Gastroesophageal sphincter (tissue), 4 donors: Measurements from ENCODE around the gene PDE2A. TPM values are rescaled to one million over a fixed set of nuclear protein-coding genes. Genes with fewer than 3 reads are reported as not detected.

Source experiments
- ATAC-seq: fragments of 150-250 bp; one replicate; pipeline ENCODE4 v1.9.1; 2016; ENCODE audit warnings: mild to moderate bottlenecking, moderate library complexity
- H3K27ac ChIP-seq, 4 donors: fragments of 200-600 bp; sonication (generic) in 3 of 4; 1 replicate in 3 of 4; 2 replicates in 1 of 4; pipeline ENCODE4 v1.5.1; 2016 to 2019
- H3K27me3 ChIP-seq: fragments of 200-600 bp; sonication (generic); one replicate; pipeline ENCODE4 v1.5.1; 2019
- H3K36me3 ChIP-seq, 2 donors: fragments of 200-600 bp; sonication (generic); one replicate each; pipeline ENCODE4 v1.5.1; 2019; ENCODE audit warnings: control low read depth in 1 of 2
- H3K4me1 ChIP-seq, 3 donors: fragments of 200-600 bp; sonication (generic); 1 replicate in 2 of 3; 2 replicates in 1 of 3; pipeline ENCODE4 v1.5.1; 2016 to 2019; ENCODE audit warnings: control low read depth in 2 of 3
- H3K4me3 ChIP-seq, 2 donors: fragments of 200-600 bp; sonication (generic); one replicate each; pipeline ENCODE4 v1.5.1; 2019; ENCODE audit warnings: mild to moderate bottlenecking in 1 of 2, moderate library complexity in 1 of 2
- H3K9me3 ChIP-seq, 3 donors: fragments of 200-600 bp; sonication (generic); one replicate each; pipeline ENCODE4 v1.5.1; 2017 to 2019; ENCODE audit warnings: control low read depth in 2 of 3
- CTCF ChIP-seq, 4 experiments: fragments of 200-600 bp in 2 of 4; fragments of 450-650 bp in 2 of 4; sonication (generic) in 1 of 4; IDR thresholded peaks; one replicate each; pipeline ENCODE4 v1.5.1; 2017 to 2019; ENCODE audit warnings: antibody characterized with exemption in 4 of 4, mild to moderate bottlenecking in 2 of 4, moderate library complexity in 2 of 4
- EP300 ChIP-seq: sonication (generic); formaldehyde crosslinking; IDR thresholded peaks from one replicate; pipeline ENCODE4 v1.6.1; 2017; ENCODE audit warnings: antibody characterized with exemption, mild to moderate bottlenecking
- POLR2A ChIP-seq, 2 donors: fragments of 450-650 bp; IDR thresholded peaks; one replicate each; pipeline ENCODE4 v1.6.1; 2017; ENCODE audit warnings: antibody characterized with exemption in 2 of 2, mild to moderate bottlenecking in 2 of 2, moderate library complexity in 1 of 2
- POLR2AphosphoS5 ChIP-seq: sonication (generic); formaldehyde crosslinking; IDR thresholded peaks from one replicate; pipeline ENCODE4 v1.6.1; 2017; ENCODE audit warnings: antibody characterized with exemption
- WGBS, 2 donors: methylation state at CpG; one replicate each; pipeline ENCODE4 v1.1.5; 2018; ENCODE audit warnings: low coverage in 1 of 2; 5-methylcytosine and 5-hydroxymethylcytosine counted together
- total RNA-seq, 4 donors: library from RNA; depleted of rRNA; stranded (reverse); fragments of >200 nt; gene quantifications; one replicate each; pipeline ENCODE4 v1.1.0, GENCODE V29; 2016

The PDE2A gene
- total RNA-seq, 4 donors from 2014 or later: 31.6 to 54.2 (median 35.4) TPM

DNA sequence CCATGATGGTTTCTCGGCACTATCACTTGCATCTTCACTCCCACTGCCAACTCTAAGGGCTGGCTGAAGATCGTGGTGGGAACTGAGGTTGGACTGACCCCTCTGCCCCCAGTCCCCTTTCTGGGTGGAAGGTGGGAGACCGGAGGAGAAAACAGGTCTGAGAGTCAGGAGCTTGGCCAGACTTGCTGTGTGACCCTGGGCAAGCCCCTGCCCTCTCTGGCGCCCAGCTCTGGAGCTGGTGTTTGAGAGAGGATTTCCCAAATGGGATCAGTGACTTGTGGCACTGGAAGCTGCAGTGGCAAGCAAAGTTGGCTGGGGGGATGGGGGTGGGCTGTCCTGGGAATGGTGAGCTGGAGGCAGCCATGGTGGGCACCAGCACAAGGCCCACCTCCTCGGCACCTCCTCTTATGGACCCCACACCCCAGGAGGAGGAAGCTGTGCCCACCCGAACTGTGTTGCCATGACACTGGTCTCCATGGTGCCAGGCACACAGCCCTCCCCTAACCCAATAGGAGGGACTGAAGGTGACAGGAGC, 6.5 kb upstream of the PDE2A start:
- ATAC-seq: no peak
- WGBS, 2 donors: no CpG with 5 or more reads among the region's 6 CpGs
- Histone ChIP-seq H3K36me3 (peaks cover 0 to 15% of the 10 kb centered on the region in 2 donors), H3K27ac (no peak overlapping the region), H3K4me1 (peaks cover 0 to 45% (median 20%) of the 10 kb centered on the region in 3 donors), H3K4me3 (no peak overlapping the region), H3K27me3 (peaks cover 43% of the 10 kb centered on the region), H3K9me3 (no peaks in the 10 kb centered on the region)
- TF ChIP-seq POLR2AphosphoS5: no peak
- no peak for TF ChIP-seq POLR2A (IDR thresholded peaks at IDR 0.05)
- no peak for TF ChIP-seq EP300
- no peak for TF ChIP-seq CTCF (IDR thresholded peaks at IDR 0.05)

GRCh38 chr11:72679869-72680268, 5.6 kb upstream of the PDE2A start:
- Histone ChIP-seq H3K4me3 (no peak overlapping the region), H3K27me3 (peaks cover 51% of the 10 kb centered on the region), H3K36me3 (peaks cover 0 to 7% of the 10 kb centered on the region in 2 donors), H3K27ac (no peak overlapping the region), H3K9me3 (no peaks in the 10 kb centered on the region), H3K4me1 (peaks cover 0 to 37% (median 11%) of the 10 kb centered on the region in 3 donors)
- ATAC-seq: no peak
- TF ChIP-seq POLR2AphosphoS5 (no peak), CTCF (IDR thresholded peaks at IDR 0.05) (no peak), EP300 (no peak), POLR2A (IDR thresholded peaks at IDR 0.05) (no peak)
- 64 to 79% methylated on average over 2 to 3 of the region's 5 CpGs for WGBS, 2 donors

GRCh38 chr11:72678524-72678923, 4.3 kb upstream of the PDE2A start:
- Histone ChIP-seq H3K4me3 (no peak overlapping the region), H3K9me3 (no peaks in the 10 kb centered on the region), H3K36me3 (no peaks in the 10 kb centered on the region), H3K27ac (no peak overlapping the region), H3K27me3 (peaks cover 64% of the 10 kb centered on the region), H3K4me1 (peaks cover 0 to 24% (median 0%) of the 10 kb centered on the region in 3 donors)
- TF ChIP-seq CTCF (IDR thresholded peaks at IDR 0.05): no peak
- no peak for TF ChIP-seq POLR2A (IDR thresholded peaks at IDR 0.05)
- no peak for TF ChIP-seq EP300
- no peak for TF ChIP-seq POLR2AphosphoS5
- 37 to 50% methylated on average over 1 to 2 of the region's 8 CpGs for WGBS, 2 donors
- ATAC-seq: no peak

DNA sequence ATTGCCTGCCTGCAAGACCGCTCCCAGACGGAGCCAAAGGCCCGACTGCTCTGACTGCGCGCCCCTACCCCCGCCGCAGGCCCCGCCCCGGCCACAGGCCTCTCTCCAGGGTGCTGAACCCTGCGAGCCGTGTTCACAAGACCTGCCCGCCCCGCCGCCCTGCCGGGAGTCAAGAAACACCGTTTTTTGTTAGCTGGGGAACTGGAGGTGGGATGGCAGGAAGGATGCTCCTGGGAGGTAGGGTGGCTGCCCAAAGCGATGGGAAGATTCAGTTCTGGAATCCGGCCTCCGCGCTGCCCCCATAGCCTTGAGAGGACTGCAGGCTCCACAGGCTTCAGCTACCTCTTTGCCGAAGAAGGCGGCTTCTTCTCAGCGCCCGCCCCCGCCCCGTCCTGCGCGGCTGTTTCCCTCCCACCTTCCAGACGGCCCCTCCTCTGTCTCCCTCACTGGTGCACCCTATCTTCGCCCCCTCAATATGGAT, 2.7 kb upstream of the PDE2A start:
- peak; percentile 60 for ATAC-seq

More for the DNA sequence above, 2.7 kb upstream of the PDE2A start:
- Histone ChIP-seq H3K36me3 (no peaks in the 10 kb centered on the region), H3K9me3 (no peaks in the 10 kb centered on the region), H3K27ac (no peak overlapping the region), H3K27me3 (peaks cover 81% of the 10 kb centered on the region), H3K4me3 (no peak overlapping the region), H3K4me1 (peaks cover 0 to 21% (median 0%) of the 10 kb centered on the region in 3 donors)
- WGBS, 2 donors: 4% methylated on average over 5 of the region's 30 CpGs; no CpG with 5 or more reads in 1 of the 2 donors
- no peak for TF ChIP-seq EP300
- TF ChIP-seq POLR2A (IDR thresholded peaks at IDR 0.05): no peak
- TF ChIP-seq CTCF (IDR thresholded peaks at IDR 0.05): no peak
- no peak for TF ChIP-seq POLR2AphosphoS5
